GM21360 (cell line): ENCODE results near the gene C2.
"Not testable (repeated sequence)": the region's sequence is repeated elsewhere in the genome, so short reads cannot be mapped to it uniquely, and the experiment has no call there.

Source experiments
- ATAC-seq: cut with Tn5 transposase; IDR thresholded peaks from one replicate; pipeline ENCODE4 v1.9.1; 2021; ENCODE audit warnings: mild to moderate bottlenecking, moderate library complexity; ENCODE audit not compliant: unreplicated experiment

Gene C2

DNA sequence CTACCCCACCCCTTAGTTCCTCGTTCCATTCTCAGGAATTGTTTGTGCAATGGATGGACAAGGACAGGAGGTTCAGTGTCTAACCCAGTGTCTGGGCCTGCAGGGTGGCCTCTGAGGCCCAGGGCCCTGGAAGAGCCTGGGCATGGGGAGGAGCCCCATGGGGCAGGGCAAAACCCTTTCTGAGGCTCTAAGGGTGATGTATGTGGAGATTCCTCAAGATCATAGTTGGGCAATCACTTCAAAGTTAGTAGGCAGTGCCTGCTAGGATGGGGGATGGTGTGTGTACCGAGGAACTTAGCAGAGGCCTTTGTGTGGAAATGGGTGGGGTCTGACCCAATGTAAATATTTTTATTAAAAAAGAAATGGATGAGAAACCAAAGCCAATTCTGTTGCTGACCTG lies 6.7 kb upstream of the C2 start:
- no peak for ATAC-seq

DNA sequence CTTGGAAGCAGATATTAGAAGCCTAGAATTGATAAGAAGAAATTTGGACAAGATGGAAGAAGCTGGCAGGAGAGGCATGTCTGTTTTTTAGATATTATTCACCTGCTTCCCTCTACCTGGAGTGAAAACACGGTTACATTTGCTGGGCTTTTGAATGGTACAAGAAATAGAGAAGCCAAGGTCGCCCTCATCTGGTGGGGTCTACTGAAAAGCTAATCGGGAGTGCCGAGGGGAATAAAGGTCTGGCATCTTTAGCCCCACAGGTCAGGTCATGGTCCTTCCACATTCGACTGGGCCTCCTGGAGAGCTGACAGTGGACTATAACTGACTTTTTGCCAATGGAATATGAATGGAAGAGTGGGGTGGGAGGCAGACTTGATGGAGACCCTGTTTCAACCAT lies 4.6 kb upstream of the C2 start:
- no peak for ATAC-seq

DNA sequence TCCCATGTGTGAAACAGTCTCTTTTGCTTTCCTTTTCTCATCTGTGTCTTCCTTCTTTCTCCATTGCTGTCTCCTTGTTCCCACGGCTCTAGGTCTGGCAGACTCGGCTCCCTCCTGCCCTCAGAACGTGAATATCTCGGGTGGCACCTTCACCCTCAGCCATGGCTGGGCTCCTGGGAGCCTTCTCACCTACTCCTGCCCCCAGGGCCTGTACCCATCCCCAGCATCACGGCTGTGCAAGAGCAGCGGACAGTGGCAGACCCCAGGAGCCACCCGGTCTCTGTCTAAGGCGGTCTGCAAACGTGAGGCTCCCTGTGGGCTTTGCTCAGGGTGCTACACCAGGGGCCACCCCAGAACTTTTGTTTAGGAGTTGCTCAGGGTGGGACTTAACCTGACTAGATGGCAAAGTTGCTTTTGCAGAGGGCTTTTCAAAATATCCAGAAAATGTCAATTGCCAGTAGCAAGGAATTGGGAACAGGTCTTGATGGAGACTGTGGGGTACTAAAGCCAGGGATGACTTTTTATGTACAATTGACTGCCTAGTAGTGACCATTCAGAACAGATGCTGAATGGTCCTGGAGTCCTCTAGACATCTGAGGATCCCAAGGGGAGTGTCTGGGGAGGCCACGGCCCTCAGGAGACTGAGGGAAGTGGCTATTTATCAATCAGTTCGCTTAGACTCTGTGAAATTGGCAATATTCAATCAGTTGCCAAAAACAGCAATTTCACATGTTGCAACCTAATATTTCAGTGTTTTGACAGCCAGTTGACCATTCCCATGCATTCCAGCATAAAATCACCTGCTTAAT lies 550 bp downstream of the C2 start:
- ATAC-seq: no peak

DNA sequence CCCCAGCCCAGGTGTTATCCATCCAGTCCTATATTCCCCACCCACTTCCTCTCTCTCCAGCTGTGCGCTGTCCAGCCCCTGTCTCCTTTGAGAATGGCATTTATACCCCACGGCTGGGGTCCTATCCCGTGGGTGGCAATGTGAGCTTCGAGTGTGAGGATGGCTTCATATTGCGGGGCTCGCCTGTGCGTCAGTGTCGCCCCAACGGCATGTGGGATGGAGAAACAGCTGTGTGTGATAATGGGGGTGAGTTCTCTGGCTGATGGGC lies 1.1 kb downstream of the C2 start:
- ATAC-seq: no peak

DNA sequence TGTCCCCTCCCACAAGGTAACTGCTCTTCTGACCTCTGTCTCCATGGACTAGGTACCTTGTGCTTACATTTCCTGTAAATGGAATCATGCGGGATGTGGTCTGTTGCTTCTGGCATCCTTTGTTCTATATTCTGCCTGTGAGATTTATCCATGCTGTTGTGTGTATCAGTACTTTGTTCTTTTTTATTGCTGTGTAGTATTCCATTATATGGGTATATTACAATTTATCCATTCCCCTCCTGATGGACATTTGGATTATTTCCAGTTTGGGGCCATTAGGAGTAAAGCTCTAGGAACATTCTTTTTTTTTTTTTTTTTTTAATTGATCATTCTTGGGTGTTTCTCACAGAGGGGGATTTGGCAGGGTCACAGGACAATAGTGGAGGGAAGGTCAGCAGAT lies 3.4 kb downstream of the C2 start:
- ATAC-seq: no peak

- not testable (repeated sequence) for ATAC-seq
Observed at GRCh38 chr6:31932137-31932536, 4.6 kb downstream of the C2 start.

- no peak for ATAC-seq
Observed at GRCh38 chr6:31933537-31933936, 6.0 kb downstream of the C2 start.

DNA sequence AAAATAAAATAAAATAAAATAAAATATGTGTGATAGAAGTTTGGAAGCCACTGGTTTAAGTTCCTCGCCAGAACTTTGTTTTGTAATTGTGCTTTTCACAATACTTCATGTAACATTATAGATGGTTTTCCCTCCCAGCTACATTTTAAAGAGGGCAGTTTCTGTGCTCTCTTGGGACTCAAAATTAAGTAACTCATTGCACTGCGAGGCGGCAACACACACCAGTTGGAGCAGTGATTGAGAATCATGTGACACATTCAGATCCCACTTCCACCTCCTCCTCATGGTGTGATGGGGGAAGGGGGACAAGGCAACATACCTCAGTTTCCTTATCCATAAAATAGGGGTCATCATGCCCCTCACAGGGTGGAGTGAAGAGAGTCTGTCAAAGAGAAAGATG lies 7.5 kb downstream of the C2 start:
- no peak for ATAC-seq

- no peak for ATAC-seq
Observed at GRCh38 chr6:31935823-31936222, 8.3 kb downstream of the C2 start.

DNA sequence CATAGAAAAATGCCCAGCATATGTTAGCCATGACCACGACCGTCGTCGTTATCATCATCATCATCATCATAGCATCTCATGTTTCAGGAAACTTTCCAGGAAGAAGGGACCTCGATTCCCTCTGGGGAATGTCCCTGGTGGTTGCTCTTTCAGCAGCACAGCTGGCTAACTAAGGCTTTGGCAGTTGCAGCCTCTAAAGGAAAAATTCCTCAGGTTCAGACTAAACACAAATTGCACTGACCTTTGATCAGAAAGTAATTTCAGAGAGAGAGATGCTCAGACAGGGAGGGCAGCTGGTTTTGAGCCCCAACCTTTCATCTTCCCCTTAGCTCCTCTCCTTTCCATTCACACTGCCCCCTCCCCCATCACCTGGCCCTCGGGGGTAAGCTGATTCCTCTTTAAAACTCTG lies 12.7 kb downstream of the C2 start:
- no peak for ATAC-seq

- ATAC-seq: no peak
Observed at GRCh38 chr6:31943742-31944141, 16.2 kb downstream of the C2 start.

DNA sequence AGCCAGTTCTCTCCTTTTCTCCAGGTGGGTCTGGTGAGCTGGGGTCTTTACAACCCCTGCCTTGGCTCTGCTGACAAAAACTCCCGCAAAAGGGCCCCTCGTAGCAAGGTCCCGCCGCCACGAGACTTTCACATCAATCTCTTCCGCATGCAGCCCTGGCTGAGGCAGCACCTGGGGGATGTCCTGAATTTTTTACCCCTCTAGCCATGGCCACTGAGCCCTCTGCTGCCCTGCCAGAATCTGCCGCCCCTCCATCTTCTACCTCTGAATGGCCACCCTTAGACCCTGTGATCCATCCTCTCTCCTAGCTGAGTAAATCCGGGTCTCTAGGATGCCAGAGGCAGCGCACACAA lies 17.6 kb downstream of the C2 start:
- ATAC-seq: no peak

- ATAC-seq: no peak
Observed at GRCh38 chr6:31945507-31946369, 18.2 kb downstream of the C2 start, which contains the start of gene CFB. Gene CFB (plus strand): TSS chr6:31946095. CDS start chr6:31946222, 127 bp downstream.

GRCh38 chr6:31946370-31946885 lies 18.9 kb downstream of the C2 start:
- no peak for ATAC-seq

- ATAC-seq: no peak
Observed at GRCh38 chr6:31947070-31947675, 19.7 kb downstream of the C2 start.

- ATAC-seq: no peak
Observed at GRCh38 chr6:31947864-31948263, 20.3 kb downstream of the C2 start.

DNA sequence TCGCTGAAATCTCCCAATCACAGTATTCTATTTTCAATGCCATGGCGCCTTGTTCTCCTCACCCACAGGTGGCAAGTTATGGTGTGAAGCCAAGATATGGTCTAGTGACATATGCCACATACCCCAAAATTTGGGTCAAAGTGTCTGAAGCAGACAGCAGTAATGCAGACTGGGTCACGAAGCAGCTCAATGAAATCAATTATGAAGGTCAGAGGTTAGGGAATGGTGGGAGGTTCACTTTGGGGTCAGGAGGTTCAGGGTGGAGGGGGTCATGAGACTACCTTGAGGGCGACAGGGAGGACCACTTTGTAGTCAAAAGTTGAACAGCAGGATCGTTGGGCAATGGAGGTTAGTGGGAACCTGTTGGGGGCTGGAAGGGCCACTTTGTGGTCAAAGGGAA lies 20.8 kb downstream of the C2 start:
- no peak for ATAC-seq

DNA sequence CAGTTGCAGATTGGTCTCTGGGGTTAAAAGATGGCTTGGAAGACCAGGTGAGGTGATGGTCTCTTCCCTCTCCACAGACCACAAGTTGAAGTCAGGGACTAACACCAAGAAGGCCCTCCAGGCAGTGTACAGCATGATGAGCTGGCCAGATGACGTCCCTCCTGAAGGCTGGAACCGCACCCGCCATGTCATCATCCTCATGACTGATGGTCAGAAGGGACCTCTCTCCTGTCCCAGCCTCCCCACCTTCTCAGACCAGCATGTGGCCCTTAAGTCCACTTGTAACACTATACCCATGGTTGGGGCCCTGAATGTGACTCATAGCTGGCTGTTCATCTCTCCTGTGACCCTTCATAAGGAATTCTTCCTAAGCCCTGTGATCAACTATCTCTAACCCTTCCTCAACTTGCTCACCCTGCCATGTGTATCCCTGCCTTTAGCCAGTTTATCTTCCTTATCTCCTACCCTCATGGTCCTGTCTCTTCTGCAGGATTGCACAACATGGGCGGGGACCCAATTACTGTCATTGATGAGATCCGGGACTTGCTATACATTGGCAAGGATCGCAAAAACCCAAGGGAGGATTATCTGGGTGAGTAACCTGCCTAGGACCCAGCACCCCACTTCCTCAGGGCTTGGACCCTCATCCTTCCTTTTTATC lies 21.4 kb downstream of the C2 start:
- ATAC-seq: no peak

DNA sequence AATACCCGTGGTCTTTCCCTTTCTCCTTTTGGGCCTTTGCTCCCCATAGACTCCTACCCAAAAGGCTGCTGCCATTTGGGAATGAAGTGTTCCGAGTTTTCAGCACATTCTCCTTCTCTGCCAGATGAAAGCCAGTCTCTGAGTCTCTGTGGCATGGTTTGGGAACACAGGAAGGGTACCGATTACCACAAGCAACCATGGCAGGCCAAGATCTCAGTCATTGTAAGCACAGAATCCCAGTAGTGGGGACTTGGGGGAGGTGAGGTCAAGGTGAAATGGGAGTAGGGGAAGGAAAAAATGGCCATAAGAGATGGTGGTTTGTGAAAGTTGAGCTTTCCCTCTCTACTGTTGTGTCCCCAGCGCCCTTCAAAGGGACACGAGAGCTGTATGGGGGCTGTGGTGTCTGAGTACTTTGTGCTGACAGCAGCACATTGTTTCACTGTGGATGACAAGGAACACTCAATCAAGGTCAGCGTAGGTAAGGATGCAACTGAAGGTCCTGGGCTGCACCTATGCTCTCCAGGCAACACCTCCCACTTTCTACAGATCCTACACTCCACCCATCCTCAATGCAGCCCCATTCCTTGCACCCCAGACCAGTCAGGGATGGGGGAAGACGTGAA lies 22.5 kb downstream of the C2 start:
- ATAC-seq: no peak

DNA sequence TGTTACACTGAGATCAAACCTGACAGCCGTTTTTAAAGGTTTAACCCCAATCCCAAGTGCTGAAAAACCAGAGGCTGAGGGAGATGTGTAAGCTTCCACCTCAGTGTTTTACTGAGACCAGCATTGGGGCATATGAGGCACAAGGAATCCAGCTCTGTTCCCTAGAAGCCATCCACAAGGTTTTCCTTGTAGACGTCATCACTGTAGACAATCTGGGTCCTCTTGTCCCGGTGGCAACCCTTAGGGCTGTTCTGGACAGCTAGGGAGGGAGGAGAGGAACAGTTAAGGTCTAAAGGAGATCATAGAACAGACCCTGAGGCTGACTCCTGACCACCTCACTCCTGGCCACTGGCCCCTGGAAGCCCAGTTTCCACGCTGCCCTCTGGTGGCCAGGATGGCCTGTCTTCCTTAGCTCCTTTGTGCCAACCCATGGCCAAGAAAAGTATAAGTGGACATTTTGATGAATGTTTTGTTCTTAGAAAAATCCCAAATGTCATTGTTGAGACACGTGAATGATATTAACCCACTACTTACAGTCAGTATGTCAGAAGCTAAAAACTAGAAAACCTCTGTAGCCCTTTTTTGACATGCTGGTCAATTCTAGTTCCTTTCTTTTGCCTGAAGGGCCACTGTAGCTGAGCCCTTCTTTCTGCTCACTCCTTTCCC lies 24.8 kb downstream of the C2 start:
- no peak for ATAC-seq
